ENCODE results near the gene CFL1. TPM values are rescaled to one million over a fixed set of nuclear protein-coding genes. Genes with fewer than 3 reads are reported as not detected.

CFL1 gene
- total and polyA plus RNA-seq, 2 experiments from 2014 or later = 1,393 to 2,124 TPM

DNA sequence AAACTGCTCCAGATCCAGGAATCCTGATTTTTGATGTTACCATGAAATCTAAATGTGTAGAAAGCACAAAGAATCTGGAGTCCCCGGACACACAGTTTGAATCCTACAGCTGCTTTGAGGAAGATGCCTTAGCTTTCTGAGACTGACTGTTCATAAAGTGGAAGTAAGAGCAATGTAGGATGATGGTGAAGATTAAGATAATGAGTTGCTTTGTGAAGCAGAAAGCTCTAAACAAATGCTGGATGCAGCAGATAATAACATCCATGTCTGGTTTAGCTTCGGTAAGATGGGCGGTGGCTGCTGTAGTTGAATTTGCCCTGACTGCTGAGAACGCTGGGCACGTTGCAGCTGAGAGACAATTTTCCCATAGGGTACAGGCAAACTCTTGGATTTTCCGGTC lies 51.0 kb downstream of the CFL1 start:
- H3K27ac ChIP-seq (ENCODE audit: low read depth) = no peak overlapping the region

More for the DNA sequence above, 51.0 kb downstream of the CFL1 start:
- H3K27me3 ChIP-seq (ENCODE audit: insufficient read depth) = no peaks in the 10 kb centered on the region
- H4K20me1 ChIP-seq (replicated peaks; ENCODE audit: insufficient read depth) = no peaks in the 10 kb centered on the region
- DNase-seq (ENCODE audit: low spot score) (no peak), ATAC-seq (no peak)
- Mint-ChIP-seq H3K4me1 (peaks cover 5% of the 10 kb centered on the region; the same call in 1 of the 3 replicates), H3K27ac (no peak overlapping the region), H3K4me3 (no peak overlapping the region), H3K27me3 (ENCODE audit: insufficient read depth, low read depth, poor library complexity) (peaks cover 4% of the 10 kb centered on the region), H3K36me3 (ENCODE audit: low read depth) (no peaks in the 10 kb centered on the region), H3K9me3 (no peaks in the 10 kb centered on the region; the same call in 2 of the 3 replicates)
- no peaks in the 10 kb centered on the region for H3K9me2 ChIP-seq (ENCODE audit: insufficient read depth)
- TF ChIP-seq, protein P1, sequence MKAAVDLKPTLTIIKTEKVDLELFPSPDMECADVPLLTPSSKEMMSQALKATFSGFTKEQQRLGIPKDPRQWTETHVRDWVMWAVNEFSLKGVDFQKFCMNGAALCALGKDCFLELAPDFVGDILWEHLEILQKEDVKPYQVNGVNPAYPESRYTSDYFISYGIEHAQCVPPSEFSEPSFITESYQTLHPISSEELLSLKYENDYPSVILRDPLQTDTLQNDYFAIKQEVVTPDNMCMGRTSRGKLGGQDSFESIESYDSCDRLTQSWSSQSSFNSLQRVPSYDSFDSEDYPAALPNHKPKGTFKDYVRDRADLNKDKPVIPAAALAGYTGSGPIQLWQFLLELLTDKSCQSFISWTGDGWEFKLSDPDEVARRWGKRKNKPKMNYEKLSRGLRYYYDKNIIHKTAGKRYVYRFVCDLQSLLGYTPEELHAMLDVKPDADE (IDR thresholded peaks at IDR 0.05) = no peak
- no peak for TF ChIP-seq NANOG (IDR thresholded peaks at IDR 0.05; ENCODE audit: borderline replicate concordance)
- TF ChIP-seq CREB1 (CRISPR knock-in tag; IDR thresholded peaks at IDR 0.05; ENCODE audit: low read depth) = no peak
- TF ChIP-seq, protein P2, sequence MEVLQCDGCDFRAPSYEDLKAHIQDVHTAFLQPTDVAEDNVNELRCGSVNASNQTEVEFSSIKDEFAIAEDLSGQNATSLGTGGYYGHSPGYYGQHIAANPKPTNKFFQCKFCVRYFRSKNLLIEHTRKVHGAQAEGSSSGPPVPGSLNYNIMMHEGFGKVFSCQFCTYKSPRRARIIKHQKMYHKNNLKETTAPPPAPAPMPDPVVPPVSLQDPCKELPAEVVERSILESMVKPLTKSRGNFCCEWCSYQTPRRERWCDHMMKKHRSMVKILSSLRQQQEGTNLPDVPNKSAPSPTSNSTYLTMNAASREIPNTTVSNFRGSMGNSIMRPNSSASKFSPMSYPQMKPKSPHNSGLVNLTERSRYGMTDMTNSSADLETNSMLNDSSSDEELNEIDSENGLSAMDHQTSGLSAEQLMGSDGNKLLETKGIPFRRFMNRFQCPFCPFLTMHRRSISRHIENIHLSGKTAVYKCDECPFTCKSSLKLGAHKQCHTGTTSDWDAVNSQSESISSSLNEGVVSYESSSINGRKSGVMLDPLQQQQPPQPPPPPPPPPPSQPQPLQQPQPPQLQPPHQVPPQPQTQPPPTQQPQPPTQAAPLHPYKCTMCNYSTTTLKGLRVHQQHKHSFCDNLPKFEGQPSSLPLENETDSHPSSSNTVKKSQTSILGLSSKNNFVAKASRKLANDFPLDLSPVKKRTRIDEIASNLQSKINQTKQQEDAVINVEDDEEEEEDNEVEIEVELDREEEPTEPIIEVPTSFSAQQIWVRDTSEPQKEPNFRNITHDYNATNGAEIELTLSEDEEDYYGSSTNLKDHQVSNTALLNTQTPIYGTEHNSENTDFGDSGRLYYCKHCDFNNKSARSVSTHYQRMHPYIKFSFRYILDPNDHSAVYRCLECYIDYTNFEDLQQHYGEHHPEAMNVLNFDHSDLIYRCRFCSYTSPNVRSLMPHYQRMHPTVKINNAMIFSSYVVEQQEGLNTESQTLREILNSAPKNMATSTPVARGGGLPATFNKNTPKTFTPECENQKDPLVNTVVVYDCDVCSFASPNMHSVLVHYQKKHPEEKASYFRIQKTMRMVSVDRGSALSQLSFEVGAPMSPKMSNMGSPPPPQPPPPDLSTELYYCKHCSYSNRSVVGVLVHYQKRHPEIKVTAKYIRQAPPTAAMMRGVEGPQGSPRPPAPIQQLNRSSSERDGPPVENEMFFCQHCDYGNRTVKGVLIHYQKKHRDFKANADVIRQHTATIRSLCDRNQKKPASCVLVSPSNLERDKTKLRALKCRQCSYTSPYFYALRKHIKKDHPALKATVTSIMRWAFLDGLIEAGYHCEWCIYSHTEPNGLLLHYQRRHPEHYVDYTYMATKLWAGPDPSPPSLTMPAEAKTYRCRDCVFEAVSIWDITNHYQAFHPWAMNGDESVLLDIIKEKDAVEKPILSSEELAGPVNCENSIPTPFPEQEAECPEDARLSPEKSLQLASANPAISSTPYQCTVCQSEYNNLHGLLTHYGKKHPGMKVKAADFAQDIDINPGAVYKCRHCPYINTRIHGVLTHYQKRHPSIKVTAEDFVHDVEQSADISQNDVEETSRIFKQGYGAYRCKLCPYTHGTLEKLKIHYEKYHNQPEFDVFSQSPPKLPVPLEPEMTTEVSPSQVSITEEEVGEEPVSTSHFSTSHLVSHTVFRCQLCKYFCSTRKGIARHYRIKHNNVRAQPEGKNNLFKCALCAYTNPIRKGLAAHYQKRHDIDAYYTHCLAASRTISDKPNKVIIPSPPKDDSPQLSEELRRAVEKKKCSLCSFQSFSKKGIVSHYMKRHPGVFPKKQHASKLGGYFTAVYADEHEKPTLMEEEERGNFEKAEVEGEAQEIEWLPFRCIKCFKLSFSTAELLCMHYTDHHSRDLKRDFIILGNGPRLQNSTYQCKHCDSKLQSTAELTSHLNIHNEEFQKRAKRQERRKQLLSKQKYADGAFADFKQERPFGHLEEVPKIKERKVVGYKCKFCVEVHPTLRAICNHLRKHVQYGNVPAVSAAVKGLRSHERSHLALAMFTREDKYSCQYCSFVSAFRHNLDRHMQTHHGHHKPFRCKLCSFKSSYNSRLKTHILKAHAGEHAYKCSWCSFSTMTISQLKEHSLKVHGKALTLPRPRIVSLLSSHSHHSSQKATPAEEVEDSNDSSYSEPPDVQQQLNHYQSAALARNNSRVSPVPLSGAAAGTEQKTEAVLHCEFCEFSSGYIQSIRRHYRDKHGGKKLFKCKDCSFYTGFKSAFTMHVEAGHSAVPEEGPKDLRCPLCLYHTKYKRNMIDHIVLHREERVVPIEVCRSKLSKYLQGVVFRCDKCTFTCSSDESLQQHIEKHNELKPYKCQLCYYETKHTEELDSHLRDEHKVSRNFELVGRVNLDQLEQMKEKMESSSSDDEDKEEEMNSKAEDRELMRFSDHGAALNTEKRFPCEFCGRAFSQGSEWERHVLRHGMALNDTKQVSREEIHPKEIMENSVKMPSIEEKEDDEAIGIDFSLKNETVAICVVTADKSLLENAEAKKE (CRISPR knock-in tag; IDR thresholded peaks at IDR 0.05) = no peak
- no peak for TF ChIP-seq EZH2phosphoT487 (IDR thresholded peaks at IDR 0.05; ENCODE audit: unreplicated experiment)
- TF ChIP-seq POLR2AphosphoS5 (IDR thresholded peaks at IDR 0.05; ENCODE audit: low read depth) = no peak
- TF ChIP-seq ZNF331 (CRISPR knock-in tag; IDR thresholded peaks at IDR 0.05; ENCODE audit: low read depth) = no peak
- TF ChIP-seq, protein P3, sequence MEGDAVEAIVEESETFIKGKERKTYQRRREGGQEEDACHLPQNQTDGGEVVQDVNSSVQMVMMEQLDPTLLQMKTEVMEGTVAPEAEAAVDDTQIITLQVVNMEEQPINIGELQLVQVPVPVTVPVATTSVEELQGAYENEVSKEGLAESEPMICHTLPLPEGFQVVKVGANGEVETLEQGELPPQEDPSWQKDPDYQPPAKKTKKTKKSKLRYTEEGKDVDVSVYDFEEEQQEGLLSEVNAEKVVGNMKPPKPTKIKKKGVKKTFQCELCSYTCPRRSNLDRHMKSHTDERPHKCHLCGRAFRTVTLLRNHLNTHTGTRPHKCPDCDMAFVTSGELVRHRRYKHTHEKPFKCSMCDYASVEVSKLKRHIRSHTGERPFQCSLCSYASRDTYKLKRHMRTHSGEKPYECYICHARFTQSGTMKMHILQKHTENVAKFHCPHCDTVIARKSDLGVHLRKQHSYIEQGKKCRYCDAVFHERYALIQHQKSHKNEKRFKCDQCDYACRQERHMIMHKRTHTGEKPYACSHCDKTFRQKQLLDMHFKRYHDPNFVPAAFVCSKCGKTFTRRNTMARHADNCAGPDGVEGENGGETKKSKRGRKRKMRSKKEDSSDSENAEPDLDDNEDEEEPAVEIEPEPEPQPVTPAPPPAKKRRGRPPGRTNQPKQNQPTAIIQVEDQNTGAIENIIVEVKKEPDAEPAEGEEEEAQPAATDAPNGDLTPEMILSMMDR (conservative IDR thresholded peaks at IDR 0.05; ENCODE audit: low read depth in 2 of 2) = no peak
- TF ChIP-seq EZH2 (IDR thresholded peaks at IDR 0.05; ENCODE audit: low read depth, unreplicated experiment) = no peak
- TF ChIP-seq, protein P4, sequence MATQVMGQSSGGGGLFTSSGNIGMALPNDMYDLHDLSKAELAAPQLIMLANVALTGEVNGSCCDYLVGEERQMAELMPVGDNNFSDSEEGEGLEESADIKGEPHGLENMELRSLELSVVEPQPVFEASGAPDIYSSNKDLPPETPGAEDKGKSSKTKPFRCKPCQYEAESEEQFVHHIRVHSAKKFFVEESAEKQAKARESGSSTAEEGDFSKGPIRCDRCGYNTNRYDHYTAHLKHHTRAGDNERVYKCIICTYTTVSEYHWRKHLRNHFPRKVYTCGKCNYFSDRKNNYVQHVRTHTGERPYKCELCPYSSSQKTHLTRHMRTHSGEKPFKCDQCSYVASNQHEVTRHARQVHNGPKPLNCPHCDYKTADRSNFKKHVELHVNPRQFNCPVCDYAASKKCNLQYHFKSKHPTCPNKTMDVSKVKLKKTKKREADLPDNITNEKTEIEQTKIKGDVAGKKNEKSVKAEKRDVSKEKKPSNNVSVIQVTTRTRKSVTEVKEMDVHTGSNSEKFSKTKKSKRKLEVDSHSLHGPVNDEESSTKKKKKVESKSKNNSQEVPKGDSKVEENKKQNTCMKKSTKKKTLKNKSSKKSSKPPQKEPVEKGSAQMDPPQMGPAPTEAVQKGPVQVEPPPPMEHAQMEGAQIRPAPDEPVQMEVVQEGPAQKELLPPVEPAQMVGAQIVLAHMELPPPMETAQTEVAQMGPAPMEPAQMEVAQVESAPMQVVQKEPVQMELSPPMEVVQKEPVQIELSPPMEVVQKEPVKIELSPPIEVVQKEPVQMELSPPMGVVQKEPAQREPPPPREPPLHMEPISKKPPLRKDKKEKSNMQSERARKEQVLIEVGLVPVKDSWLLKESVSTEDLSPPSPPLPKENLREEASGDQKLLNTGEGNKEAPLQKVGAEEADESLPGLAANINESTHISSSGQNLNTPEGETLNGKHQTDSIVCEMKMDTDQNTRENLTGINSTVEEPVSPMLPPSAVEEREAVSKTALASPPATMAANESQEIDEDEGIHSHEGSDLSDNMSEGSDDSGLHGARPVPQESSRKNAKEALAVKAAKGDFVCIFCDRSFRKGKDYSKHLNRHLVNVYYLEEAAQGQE (IDR thresholded peaks at IDR 0.05; ENCODE audit: unreplicated experiment) = no peak
- no peak for TF ChIP-seq STAT1 (IDR thresholded peaks at IDR 0.05; ENCODE audit: unreplicated experiment)
- no peak for TF ChIP-seq JUNB (IDR thresholded peaks at IDR 0.05; ENCODE audit: unreplicated experiment)
- no peak for TF ChIP-seq ZNF114 (CRISPR knock-in tag; IDR thresholded peaks at IDR 0.05)
- no peaks in the 10 kb centered on the region for H3F3A ChIP-seq (replicated peaks; ENCODE audit: low read depth)
- no peaks in the 10 kb centered on the region; the same call in 1 of the 2 replicates for H3K4me1 ChIP-seq (ENCODE audit: insufficient read depth)
- no peaks in the 10 kb centered on the region for H3K79me2 ChIP-seq (replicated peaks; ENCODE audit: insufficient read depth)
- no peak overlapping the region for H3K4me2 ChIP-seq
- H3K36me3 ChIP-seq (ENCODE audit: insufficient read depth) = no peaks in the 10 kb centered on the region
- H2AFZ ChIP-seq = no peak overlapping the region
- no peak overlapping the region for H3K4me3 ChIP-seq

Data from GM23338 (cell line).